MG63 (cell line): ENCODE results near the gene HEATR5A. TPM values are rescaled to one million over a fixed set of nuclear protein-coding genes. Genes with fewer than 3 reads are reported as not detected.
"Not testable (repeated sequence)": the region's sequence is repeated elsewhere in the genome, so short reads cannot be mapped to it uniquely, and the experiment has no call there.

ENCODE experiments used
- DNase-seq: peaks from one replicate; pipeline ENCODE4 v3.0.0-alpha.2; 2020
- H3K27me3 ChIP-seq: fragments of 250-450 bp; sonication (Bioruptor Pico); 2 replicates; pipeline ENCODE4 v1.5.1; 2020; ENCODE audit warnings: mild to moderate bottlenecking, moderate library complexity
- H3K36me3 ChIP-seq: fragments of 250-450 bp; sonication (Bioruptor Pico); 2 replicates; pipeline ENCODE4 v1.5.1; 2020; ENCODE audit warnings: mild to moderate bottlenecking, moderate library complexity
- H3K4me3 ChIP-seq: fragments of 250-450 bp; sonication (Bioruptor Pico); 2 replicates; pipeline ENCODE4 v1.5.1; 2020; ENCODE audit warnings: mild to moderate bottlenecking, moderate library complexity
- H3K9me3 ChIP-seq: fragments of 250-450 bp; sonication (Bioruptor Pico); 2 replicates; pipeline ENCODE4 v1.5.1; 2020; ENCODE audit warnings: mild to moderate bottlenecking, moderate library complexity
- total RNA-seq: library from RNA; depleted of rRNA; stranded (reverse); fragments of >200 nt; shearing (Covaris generic); gene quantifications from 2 replicates; pipeline ENCODE4 v1.2.3, GENCODE V29; 2014; ENCODE audit warnings: low replicate concordance

Gene HEATR5A
- total RNA-seq, 1 experiment from 2014 or later, result 10.8 TPM

DNA sequence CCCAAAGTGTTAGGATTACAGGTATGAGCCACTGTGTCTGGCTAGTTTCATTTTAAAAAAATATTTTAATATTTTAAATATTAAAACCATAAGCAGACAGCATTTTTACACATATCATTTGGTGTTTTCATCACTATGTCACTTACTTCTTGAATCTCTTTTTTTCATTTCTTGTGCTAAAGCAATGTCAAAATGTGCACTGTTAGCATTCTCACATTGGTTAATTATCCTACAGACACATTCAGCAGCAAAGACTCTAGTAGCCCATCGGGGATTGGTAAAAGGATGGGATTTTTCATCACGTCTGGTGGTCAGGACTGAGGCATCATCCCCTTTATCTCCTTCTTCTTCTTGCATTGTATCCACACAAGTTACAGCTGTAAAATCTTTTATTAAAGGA lies 96.9 kb downstream of the HEATR5A start:
- no peak overlapping the region for H3K4me3 ChIP-seq
- DNase-seq, result no peak
- no peaks in the 10 kb centered on the region for H3K27me3 ChIP-seq
- H3K36me3 ChIP-seq, result no peaks in the 10 kb centered on the region
- H3K9me3 ChIP-seq, result no peaks in the 10 kb centered on the region

DNA sequence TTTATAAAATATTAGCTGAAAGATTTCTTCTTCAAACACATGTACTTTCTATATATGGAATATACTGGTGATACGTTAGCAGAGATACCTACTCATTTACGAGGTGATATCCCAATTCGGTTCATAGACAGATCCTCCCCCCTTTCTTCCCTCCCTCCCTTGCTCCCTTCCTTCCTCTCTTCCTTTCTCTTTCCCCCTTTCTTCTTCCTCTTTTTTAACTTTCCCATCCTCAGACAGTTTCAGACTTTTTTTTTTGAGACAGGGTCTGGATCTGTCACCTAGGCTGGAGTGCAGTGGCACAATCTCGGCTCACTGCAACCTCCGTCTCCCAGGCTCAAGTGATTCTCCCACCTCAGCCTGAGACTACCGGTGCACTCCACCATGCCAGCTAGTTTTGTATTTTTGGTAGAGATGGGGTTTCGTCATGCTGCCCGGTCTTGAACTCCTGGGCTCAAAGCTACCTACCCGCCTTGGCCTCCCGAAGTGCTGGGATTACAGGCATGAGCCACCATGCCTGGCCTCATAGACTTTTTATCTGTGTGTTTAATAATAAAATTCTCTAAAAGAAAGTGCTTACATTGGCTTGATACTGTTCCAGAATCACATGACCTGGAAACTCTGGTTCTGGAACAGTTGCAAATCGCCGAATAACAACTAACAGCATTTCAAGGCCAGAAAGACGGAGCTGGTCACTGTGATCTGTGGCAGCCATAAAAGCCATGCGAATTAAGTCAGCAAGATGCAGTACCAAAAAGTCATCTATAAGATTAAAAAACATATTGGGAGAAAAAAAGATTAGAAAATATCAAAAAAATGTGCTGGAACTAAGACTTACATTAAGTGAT lies 99.2 kb downstream of the HEATR5A start:
- H3K4me3 ChIP-seq, result no peak overlapping the region
- H3K36me3 ChIP-seq, result no peaks in the 10 kb centered on the region
- no peak for DNase-seq
- H3K27me3 ChIP-seq, result no peaks in the 10 kb centered on the region
- H3K9me3 ChIP-seq, result no peaks in the 10 kb centered on the region

DNA sequence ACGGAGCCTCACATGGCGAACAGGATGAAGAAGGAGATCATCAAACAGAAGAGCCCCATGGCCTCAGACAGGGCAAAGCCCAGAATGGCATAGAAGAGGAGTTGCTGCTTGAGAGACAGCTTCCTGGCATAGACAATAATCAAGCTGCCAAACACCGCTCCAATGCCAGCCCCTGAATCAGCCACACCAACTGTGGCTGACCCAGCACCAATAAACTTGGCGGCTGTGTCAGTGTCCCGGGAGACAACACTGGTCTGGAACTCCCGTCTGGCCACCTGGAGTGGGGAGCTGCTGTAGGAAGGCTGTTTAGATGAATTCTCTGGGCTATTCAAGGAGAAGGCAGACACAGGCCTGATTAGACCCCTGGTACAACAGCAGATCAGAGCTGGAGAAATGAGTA lies 100.1 kb downstream of the HEATR5A start:
- Histone ChIP-seq H3K27me3 (no peaks in the 10 kb centered on the region), H3K4me3 (no peak overlapping the region), H3K9me3 (no peaks in the 10 kb centered on the region), H3K36me3 (no peaks in the 10 kb centered on the region)
- peak; percentile 82 for DNase-seq

DNA sequence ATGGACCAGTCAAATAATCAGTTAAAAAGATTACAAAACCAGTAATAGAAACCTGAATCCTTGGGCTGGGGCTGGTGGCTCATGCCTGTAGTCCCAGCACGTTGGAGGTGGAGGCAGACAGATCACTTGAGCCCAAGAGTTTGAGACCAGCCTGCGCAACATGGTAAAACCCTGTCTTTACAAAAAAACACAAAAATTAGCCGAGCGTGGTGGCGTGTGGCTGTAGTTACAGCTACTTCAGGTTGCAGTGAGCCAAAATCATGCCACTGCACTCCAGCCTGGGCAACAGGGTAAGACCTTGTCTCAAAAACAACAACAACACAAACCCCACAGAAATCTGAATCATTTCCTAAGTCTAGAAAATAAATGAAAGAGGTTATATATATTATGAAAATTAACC lies 100.6 kb downstream of the HEATR5A start:
- Histone ChIP-seq H3K4me3 (no peak overlapping the region), H3K36me3 (no peaks in the 10 kb centered on the region), H3K27me3 (no peaks in the 10 kb centered on the region), H3K9me3 (no peaks in the 10 kb centered on the region)
- no peak for DNase-seq

DNA sequence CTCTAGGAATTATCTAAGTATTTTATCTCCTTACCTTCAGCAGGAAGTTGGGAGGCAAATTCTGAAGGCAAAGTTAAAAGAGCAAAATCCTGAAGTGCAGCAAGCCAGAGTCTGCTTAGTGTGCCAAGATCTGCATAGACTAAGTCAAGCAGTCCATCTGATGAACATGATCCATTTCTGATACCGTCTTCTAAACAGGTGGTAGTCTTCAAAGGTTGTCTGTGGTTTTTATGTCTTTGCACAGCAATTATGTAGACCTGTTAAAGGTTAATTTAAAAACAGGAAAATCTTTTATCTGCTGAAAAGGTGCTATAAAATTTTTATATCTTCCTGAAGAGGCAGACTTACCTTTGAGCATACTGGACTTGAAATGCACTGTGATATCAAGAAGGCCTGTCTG lies 107.4 kb downstream of the HEATR5A start:
- H3K36me3 ChIP-seq, result no peaks in the 10 kb centered on the region

DNA sequence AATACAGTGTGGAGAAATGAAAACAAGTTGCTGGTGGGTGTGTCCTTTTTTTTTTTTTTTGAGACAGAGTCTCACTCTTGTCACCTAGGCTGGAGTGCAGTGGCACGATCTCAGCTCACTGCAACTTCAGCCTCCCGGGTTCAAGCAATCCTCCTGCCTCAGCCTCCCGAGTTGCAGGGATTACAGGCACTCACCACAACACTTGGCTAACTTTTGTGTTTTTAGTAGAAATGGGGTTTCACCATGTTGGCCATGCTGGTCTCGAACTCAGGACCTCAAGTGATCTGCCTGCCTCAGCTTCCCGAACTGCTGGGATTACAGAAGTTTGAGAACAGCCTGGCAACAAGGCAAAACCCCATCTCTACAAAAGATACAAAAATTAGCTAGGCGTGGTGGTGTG lies 108.0 kb downstream of the HEATR5A start:
- not testable (repeated sequence) for DNase-seq, H3K4me3 ChIP-seq, H3K9me3 ChIP-seq, H3K27me3 ChIP-seq, H3K36me3 ChIP-seq

More for the DNA sequence above, 107.4 kb downstream of the HEATR5A start:
- Histone ChIP-seq H3K4me3 (no peak overlapping the region), H3K27me3 (no peaks in the 10 kb centered on the region), H3K9me3 (no peaks in the 10 kb centered on the region)
- DNase-seq, result no peak

DNA sequence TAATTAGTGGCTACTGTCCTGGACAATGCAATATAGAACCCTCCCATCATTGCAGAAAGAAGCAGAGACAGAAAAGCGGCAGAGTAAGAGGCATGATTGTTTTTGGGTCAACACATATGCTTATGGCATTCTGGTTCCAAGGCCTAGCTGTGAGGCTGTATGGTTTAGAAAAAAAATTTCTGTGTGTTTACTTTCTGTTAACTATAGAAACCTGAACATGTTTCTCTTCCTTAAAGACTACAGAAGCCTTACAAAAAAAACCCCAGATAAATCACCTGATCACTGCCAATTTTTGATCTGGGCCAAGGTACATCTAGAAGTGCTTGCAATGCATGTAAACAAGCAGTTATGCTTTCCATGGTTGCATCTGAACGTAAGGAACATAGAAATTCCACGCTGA lies 112.7 kb downstream of the HEATR5A start:
- DNase-seq, result no peak
- no peak overlapping the region for H3K4me3 ChIP-seq
- no peaks in the 10 kb centered on the region for H3K9me3 ChIP-seq
- no peaks in the 10 kb centered on the region for H3K27me3 ChIP-seq
- no peaks in the 10 kb centered on the region for H3K36me3 ChIP-seq

DNA sequence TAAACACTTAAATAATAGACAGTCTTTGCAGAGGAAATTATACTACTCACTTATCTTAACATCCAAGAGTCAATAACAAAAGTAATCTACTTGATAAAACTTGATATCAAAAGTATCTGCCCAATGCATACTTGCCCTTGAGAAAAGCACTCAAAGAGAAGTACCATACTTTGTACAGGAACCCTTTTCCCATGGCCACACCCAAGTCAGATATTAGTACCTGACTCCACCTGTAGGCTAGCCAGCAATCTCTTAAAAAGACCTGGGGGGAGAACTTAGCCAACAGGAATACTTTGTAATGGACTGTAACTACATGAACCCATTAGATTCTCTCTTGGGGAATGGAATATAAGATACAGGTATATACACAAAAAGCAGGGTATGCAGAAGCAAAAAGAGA lies 113.2 kb downstream of the HEATR5A start:
- no peaks in the 10 kb centered on the region for H3K9me3 ChIP-seq
- H3K4me3 ChIP-seq, result no peak overlapping the region
- no peaks in the 10 kb centered on the region for H3K36me3 ChIP-seq
- H3K27me3 ChIP-seq, result no peaks in the 10 kb centered on the region
- no peak for DNase-seq

DNA sequence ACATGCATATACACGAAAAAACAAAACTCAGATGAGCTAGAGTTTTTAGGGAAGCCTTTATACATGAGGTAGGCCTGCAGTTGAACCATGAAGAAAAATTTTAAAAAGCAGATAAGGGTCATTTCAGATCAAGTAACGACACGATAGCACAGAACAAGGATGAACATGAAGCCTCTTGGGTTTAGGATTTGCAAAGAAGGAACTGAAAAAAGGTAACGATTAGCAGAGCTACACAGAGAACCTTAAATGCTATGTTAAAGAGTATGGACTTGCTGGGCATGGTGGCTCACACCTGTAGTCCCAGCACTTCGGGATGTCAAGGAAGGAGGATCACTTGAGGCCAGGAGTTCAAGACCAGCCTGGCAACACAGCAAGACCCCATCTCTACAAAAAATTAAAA lies 116.7 kb downstream of the HEATR5A start:
- DNase-seq, result no peak
- Histone ChIP-seq H3K9me3 (no peaks in the 10 kb centered on the region), H3K27me3 (no peaks in the 10 kb centered on the region), H3K36me3 (peaks cover 3% of the 10 kb centered on the region; the same call in 1 of the 2 replicates), H3K4me3 (no peak overlapping the region)

DNA sequence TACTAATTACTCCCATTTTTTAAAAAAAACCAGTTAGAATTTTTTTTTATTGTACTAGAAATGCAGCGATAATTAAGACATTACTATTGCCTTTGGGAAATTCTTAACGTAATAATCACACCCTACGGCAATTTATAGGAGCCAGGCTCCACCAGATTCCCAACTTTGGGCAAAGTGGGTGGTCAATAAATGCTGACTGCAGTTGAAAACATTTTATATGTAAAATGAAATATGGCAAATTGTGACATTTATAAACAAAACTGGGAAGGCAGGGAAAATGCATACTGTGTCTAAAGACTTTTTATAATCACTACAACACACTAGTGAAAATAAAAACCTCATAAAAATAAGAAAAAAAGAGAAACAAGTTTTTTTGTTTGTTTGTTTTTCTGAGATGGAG lies 119.5 kb downstream of the HEATR5A start:
- no peak for DNase-seq
- H3K36me3 ChIP-seq, result peaks cover 3% of the 10 kb centered on the region; the same call in 1 of the 2 replicates
- H3K27me3 ChIP-seq, result no peaks in the 10 kb centered on the region
- no peaks in the 10 kb centered on the region for H3K9me3 ChIP-seq
- H3K4me3 ChIP-seq, result no peak overlapping the region

DNA sequence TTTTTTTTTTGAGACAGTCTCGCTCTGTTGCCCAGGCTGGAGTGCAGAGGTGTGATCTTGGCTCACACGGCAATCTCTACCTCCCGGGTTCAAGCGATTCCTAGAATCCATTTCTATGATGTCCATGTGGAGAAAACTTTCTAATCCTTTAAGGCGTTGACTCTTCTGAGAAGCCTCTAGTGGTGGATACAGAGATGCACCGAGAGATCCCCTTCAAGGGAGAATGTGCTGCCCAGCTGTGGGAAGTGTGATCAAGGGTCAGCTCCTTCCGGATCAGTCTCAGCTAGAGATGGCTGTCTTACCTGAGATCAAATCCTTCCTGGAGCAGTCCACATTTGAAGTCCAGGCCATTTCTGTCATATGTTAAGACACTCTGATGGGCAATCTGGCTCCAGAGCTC lies 120.1 kb downstream of the HEATR5A start:
- DNase-seq, result no peak

DNA sequence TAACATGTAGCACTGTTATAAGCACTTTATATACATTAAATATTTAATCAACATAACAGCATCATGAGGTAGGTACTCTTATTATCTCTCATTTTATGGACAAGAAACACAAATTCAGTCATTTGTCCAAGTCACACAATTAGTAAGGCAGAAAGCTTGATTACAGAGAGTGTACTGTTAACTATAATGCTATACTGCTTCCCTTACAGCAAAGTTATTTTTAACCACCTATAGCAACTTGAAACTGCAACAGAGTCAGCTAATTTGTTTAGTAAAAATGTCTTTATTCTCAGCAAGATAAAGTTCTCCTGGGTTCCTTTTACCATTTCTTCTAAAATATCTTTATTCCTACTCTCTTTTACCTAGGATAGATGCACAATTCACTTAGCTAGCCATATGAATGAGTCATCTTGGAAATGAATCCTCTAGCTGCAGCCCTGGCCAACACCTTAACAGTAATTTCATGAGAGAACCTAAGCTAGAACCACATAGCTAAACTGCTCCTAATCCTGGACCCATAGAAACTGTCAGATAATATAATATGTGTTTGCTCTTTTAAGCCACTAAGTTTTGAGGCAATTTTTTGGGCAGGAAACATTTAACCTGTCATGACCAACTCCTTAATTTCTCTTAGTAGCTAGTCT lies 122.5 kb downstream of the HEATR5A start:
- Histone ChIP-seq H3K36me3 (peaks cover 3% of the 10 kb centered on the region; the same call in 1 of the 2 replicates), H3K4me3 (no peak overlapping the region), H3K27me3 (no peaks in the 10 kb centered on the region), H3K9me3 (no peaks in the 10 kb centered on the region)
- DNase-seq, result peak; percentile 4

More for the DNA sequence above, 120.1 kb downstream of the HEATR5A start:
- Histone ChIP-seq H3K4me3 (no peak overlapping the region), H3K27me3 (no peaks in the 10 kb centered on the region), H3K36me3 (peaks cover 3% of the 10 kb centered on the region; the same call in 1 of the 2 replicates), H3K9me3 (no peaks in the 10 kb centered on the region)

DNA sequence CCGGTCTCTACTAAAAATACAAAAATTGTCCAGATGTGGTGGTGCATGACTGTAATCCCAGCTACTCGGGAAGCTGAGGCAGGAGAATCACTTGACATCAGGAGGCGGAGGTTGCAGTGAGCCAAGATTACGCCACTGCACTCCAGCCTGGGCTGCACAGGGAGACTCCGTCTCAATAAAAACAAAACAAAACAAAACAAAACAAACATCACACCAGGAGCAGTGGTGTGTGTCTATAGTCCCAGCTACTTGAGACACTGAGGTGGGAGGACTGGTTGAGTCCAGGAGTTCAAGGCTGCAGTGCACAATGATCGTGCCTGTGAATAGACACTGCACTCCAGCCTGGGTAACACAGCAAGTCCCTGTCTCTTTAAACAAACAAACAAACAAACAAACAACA lies 123.2 kb downstream of the HEATR5A start:
- Histone ChIP-seq H3K27me3 (no peaks in the 10 kb centered on the region), H3K9me3 (no peaks in the 10 kb centered on the region), H3K4me3 (no peak overlapping the region), H3K36me3 (peaks cover 3% of the 10 kb centered on the region; the same call in 1 of the 2 replicates)
- no peak for DNase-seq

DNA sequence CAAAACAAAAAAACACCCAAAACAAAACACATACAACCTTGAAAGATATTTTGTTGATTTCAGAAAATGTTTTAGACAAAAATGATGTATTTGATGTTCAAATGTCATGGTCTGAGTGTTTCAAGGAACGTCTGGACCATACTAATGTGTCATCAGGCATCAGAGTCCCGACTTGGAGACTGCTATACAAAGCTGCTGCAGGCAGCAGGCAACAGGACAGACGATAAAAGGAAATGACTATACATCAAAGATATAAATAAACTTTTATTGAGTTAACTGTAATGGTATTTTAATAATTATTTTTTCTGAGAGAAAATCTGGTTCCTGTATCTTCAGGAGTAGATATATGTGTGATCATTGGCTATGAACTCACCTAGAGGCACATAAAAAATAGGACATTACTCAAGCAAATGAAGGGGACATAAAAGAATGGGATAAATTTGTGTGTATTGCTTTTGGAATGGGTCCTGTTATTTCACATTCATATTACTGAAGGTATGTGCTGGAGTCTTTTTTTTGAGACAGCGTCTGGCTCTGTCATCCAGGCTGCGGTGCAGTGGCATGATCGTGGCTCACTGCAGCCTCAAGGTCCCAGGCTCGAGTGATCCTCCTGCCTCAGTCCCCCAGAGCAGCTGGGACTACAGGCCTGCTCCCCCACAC lies 125.5 kb downstream of the HEATR5A start:
- DNase-seq, result peak; percentile 29
- H3K9me3 ChIP-seq, result no peaks in the 10 kb centered on the region
- H3K27me3 ChIP-seq, result no peaks in the 10 kb centered on the region

DNA sequence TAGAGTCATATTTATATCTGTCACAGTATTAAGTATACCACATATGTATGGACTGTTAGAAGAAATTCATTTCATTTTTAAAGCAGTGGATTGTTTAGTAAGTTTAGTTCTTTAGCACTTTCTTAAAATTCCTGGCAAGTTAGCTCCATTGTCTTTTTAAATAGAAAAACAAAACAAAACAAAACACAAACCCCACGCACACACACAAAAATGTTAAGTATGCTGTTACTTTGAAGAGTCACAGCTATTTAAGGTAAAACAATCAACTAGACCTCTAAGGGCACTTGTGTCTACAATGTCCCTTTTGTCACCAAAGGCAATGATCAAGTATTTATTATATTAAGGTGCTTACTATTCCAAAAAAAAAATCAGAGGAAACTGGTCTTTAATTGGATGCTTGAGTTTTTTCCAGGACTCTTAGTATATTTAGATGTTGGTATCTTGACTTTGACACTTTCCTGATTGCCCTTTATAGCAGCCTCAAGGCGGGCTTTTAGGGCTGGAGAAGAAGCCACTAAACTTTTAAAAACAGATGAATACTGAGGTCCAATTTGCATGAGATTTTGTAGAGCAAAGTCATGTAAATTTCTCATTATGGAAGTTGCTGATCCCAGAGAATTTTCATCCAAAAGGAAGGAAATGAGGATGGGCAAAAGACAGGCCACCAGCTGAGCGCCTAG lies 127.3 kb downstream of the HEATR5A start:
- H3K27me3 ChIP-seq, result no peaks in the 10 kb centered on the region
- no peak for DNase-seq
- no peaks in the 10 kb centered on the region for H3K9me3 ChIP-seq
- H3K4me3 ChIP-seq, result no peak overlapping the region
- no peaks in the 10 kb centered on the region for H3K36me3 ChIP-seq

More for the DNA sequence above, 125.5 kb downstream of the HEATR5A start:
- Histone ChIP-seq H3K4me3 (no peak overlapping the region), H3K36me3 (no peaks in the 10 kb centered on the region)

DNA sequence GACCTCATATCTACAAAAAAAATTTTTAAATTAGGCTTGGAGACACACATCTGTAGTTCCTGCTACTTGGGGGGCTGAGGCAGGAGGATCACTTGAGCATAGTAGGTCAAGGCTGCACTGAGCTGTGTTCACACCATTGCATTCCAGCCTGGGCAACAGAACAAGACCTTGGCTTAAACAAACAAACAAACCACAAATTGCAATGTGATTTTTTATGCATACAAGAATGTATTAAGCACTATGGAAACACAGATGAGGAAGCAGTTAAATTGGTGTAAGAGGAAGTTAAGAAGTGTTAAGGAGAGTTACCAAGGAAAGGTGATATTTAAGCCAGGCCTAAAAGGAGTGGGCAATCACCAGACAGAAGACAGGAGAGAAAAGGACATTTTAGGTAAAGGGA lies 129.1 kb downstream of the HEATR5A start:
- H3K36me3 ChIP-seq, result no peaks in the 10 kb centered on the region
- no peak overlapping the region for H3K4me3 ChIP-seq
- H3K9me3 ChIP-seq, result no peaks in the 10 kb centered on the region
- no peaks in the 10 kb centered on the region for H3K27me3 ChIP-seq
- peak; percentile 4 for DNase-seq
